Tibial nerve (tissue), 4 donors: ENCODE measurements around the gene PHRF1.

Experiments used
- CTCF ChIP-seq, 5 experiments: fragments of 200-600 bp in 3 of 5; fragments of 450-650 bp in 2 of 5; sonication (generic) in 3 of 5; IDR thresholded peaks; one replicate each; pipeline ENCODE4 v1.5.1; 2016 to 2019; ENCODE audit warnings: antibody characterized with exemption in 5 of 5, mild to moderate bottlenecking in 3 of 5, moderate library complexity in 2 of 5
- EP300 ChIP-seq, 2 donors: sonication (generic); formaldehyde crosslinking; IDR thresholded peaks; one replicate each; pipeline ENCODE4 v1.6.1; 2017; ENCODE audit warnings: antibody characterized with exemption in 2 of 2, mild to moderate bottlenecking in 1 of 2
- POLR2A ChIP-seq, 2 donors: fragments of 450-650 bp; IDR thresholded peaks; one replicate each; pipeline ENCODE4 v1.6.1; 2017; ENCODE audit warnings: antibody characterized with exemption in 2 of 2, mild to moderate bottlenecking in 2 of 2, moderate library complexity in 2 of 2

- TF ChIP-seq CTCF (IDR thresholded peaks at IDR 0.05) (no peak), EP300 (IDR thresholded peaks at IDR 0.05) (no peak), POLR2A (IDR thresholded peaks at IDR 0.05) (no peak)
These were observed 8.0 kb downstream of the PHRF1 start for GRCh38 chr11:584287-584686.
